Stimulated activated CD4-positive, alpha-beta T cell treated with anti-CD3 and anti-CD28 coated beads, Interleukin-4, amount 100 ng/mL, for 24 hours (primary cell): ENCODE results near the gene COMMD1.
"Not testable (repeated sequence)": the region's sequence is repeated elsewhere in the genome, so short reads cannot be mapped to it uniquely, and the experiment has no call there.

Experiments
- DNase-seq: peaks from one replicate; pipeline ENCODE4 v3.0.0-alpha.2; 2020

The COMMD1 gene

GRCh38 chr2:61905372-61906185 is at the start of gene COMMD1:
TSS of gene COMMD1 (plus strand) at chr2:61905674. CDS start at chr2:61905679, 5 bp downstream.
- peak; percentile 85 for DNase-seq

GRCh38 chr2:61857224-61857623 is 48.2 kb upstream of the COMMD1 start:
- no peak for DNase-seq

GRCh38 chr2:61862085-61862484 is 43.4 kb upstream of the COMMD1 start:
- no peak for DNase-seq

- DNase-seq, result not testable (repeated sequence)
Measured at GRCh38 chr2:61866482-61867089, 38.9 kb upstream of the COMMD1 start.

- DNase-seq, result no peak
Measured at GRCh38 chr2:61876400-61876799, 29.1 kb upstream of the COMMD1 start.

GRCh38 chr2:61877571-61878245 is 27.8 kb upstream of the COMMD1 start:
- no peak for DNase-seq

- DNase-seq, result no peak
Measured at GRCh38 chr2:61878761-61879160, 26.7 kb upstream of the COMMD1 start.

- DNase-seq, result not testable (repeated sequence)
Measured at GRCh38 chr2:61879351-61879750, 26.1 kb upstream of the COMMD1 start.

- no peak for DNase-seq
Measured at GRCh38 chr2:61882850-61883249, 22.6 kb upstream of the COMMD1 start.

GRCh38 chr2:61885896-61886603 is 19.4 kb upstream of the COMMD1 start:
- no peak for DNase-seq

- DNase-seq, result peak; percentile 39
Measured at GRCh38 chr2:61887717-61888266, 17.7 kb upstream of the COMMD1 start.

- peak; percentile 89 for DNase-seq
Measured at GRCh38 chr2:61888267-61889055, 17.0 kb upstream of the COMMD1 start, which contains the start of gene CCT4. TSS of gene CCT4 (minus strand) at chr2:61888656. CDS start at chr2:61888507, 149 bp downstream.

GRCh38 chr2:61898810-61899209 is 6.7 kb upstream of the COMMD1 start:
- DNase-seq, result no peak

- DNase-seq, result no peak
Measured at GRCh38 chr2:61900281-61900680, 5.2 kb upstream of the COMMD1 start.

GRCh38 chr2:61906186-61906470 is 654 bp downstream of the COMMD1 start:
- DNase-seq, result no peak

- no peak for DNase-seq
Measured at GRCh38 chr2:61909116-61909515, 3.6 kb downstream of the COMMD1 start.

GRCh38 chr2:61910603-61911002 is 5.1 kb downstream of the COMMD1 start:
- no peak for DNase-seq

- no peak for DNase-seq
Measured at GRCh38 chr2:61911510-61911909, 6.0 kb downstream of the COMMD1 start.

GRCh38 chr2:61914794-61915193 is 9.3 kb downstream of the COMMD1 start:
- DNase-seq, result not testable (repeated sequence)

GRCh38 chr2:61920548-61920947 is 15.1 kb downstream of the COMMD1 start:
- DNase-seq, result no peak

- DNase-seq, result no peak
Measured at GRCh38 chr2:61922714-61923113, 17.2 kb downstream of the COMMD1 start.
